ENCODE data around the gene ADH1A. TPM values are rescaled to one million over a fixed set of nuclear protein-coding genes. Genes with fewer than 3 reads are reported as not detected.
"Not testable (repeated sequence)": the region's sequence is repeated elsewhere in the genome, so short reads cannot be mapped to it uniquely, and the experiment has no call there.

Gene ADH1A
- total RNA-seq, 1 donor from 2014 or later = not detected

- intact Hi-C loops (cut with micrococcal nuclease) = no loop called here
These were observed 9.5 kb downstream of the ADH1A start for GRCh38 chr4:99281261-99281660.

GRCh38 chr4:99276417-99276816, 14.4 kb downstream of the ADH1A start:
- intact Hi-C loops (cut with micrococcal nuclease) = no loop called here

GRCh38 chr4:99275885-99276284, 14.9 kb downstream of the ADH1A start:
- intact Hi-C loops (cut with micrococcal nuclease) = no loop called here

GRCh38 chr4:99275050-99275449, 15.7 kb downstream of the ADH1A start:
- intact Hi-C loops (cut with micrococcal nuclease) = no loop called here

- intact Hi-C loops (cut with micrococcal nuclease) = no loop called here
These were observed 17.1 kb downstream of the ADH1A start for GRCh38 chr4:99273704-99274103.

GRCh38 chr4:99264927-99265326, 25.9 kb downstream of the ADH1A start:
- intact Hi-C loops (cut with micrococcal nuclease) = no loop called here

- intact Hi-C loops (cut with micrococcal nuclease) = no loop called here
These were observed 38.0 kb downstream of the ADH1A start for GRCh38 chr4:99252746-99253145.

GRCh38 chr4:99248714-99249113, 42.1 kb downstream of the ADH1A start:
- intact Hi-C loops (cut with micrococcal nuclease) = no loop called here

GRCh38 chr4:99235955-99236354, 54.8 kb downstream of the ADH1A start:
- intact Hi-C loops (cut with micrococcal nuclease) = no loop called here

GRCh38 chr4:99234331-99235010, 56.3 kb downstream of the ADH1A start:
- intact Hi-C loops (cut with micrococcal nuclease) = no loop called here

GRCh38 chr4:99233397-99233796, 57.4 kb downstream of the ADH1A start:
- intact Hi-C loops (cut with micrococcal nuclease) = not testable (repeated sequence)

- intact Hi-C loops (cut with micrococcal nuclease) = not testable (repeated sequence)
These were observed 62.1 kb downstream of the ADH1A start for GRCh38 chr4:99228706-99229105.

GRCh38 chr4:99227646-99228045, 63.1 kb downstream of the ADH1A start:
- intact Hi-C loops (cut with micrococcal nuclease) = not testable (repeated sequence)

Other genes with a start within 250 kb of the ADH1A start
- gene ADH5, start 202.2 kb downstream of the ADH1A start, total RNA-seq = 89.9 and 90.1 TPM in 2 replicates
- gene ADH4, start 146.7 kb downstream of the ADH1A start, total RNA-seq = not detected in 2 replicates
- gene ADH6, start 71.7 kb downstream of the ADH1A start, total RNA-seq = not detected in 2 replicates
- not detected in 2 replicates for gene ADH1B, start 30.4 kb upstream of the ADH1A start, total RNA-seq
- gene ADH1C, start 61.8 kb upstream of the ADH1A start, total RNA-seq = not detected in 2 replicates
- gene ADH7, start 144.4 kb upstream of the ADH1A start, total RNA-seq = not detected in 2 replicates
- gene C4orf17, start 220.0 kb upstream of the ADH1A start, total RNA-seq = not detected in 2 replicates